ENCODE measurements around the gene GLIS1.

Gene GLIS1

GRCh38 chr1:53672243-53672642 is 66.7 kb downstream of the GLIS1 start:
- DNase-seq, result no peak

- DNase-seq, result no peak
Measured at GRCh38 chr1:53669621-53670191, 69.3 kb downstream of the GLIS1 start.

- DNase-seq, result no peak
Measured at GRCh38 chr1:53666566-53666965, 72.4 kb downstream of the GLIS1 start.

- no peak for DNase-seq
Measured at GRCh38 chr1:53665996-53666395, 73.0 kb downstream of the GLIS1 start.

- DNase-seq, result no peak
Measured at GRCh38 chr1:53663529-53664300, 75.2 kb downstream of the GLIS1 start.

- no peak for DNase-seq
Measured at GRCh38 chr1:53662951-53663350, 76.0 kb downstream of the GLIS1 start.

GRCh38 chr1:53662169-53662568 is 76.8 kb downstream of the GLIS1 start:
- DNase-seq, result no peak

- no peak for DNase-seq
Measured at GRCh38 chr1:53661496-53661895, 77.5 kb downstream of the GLIS1 start.

- DNase-seq, result no peak
Measured at GRCh38 chr1:53660666-53661065, 78.3 kb downstream of the GLIS1 start.

- no peak for DNase-seq
Measured at GRCh38 chr1:53659436-53659835, 79.5 kb downstream of the GLIS1 start.

GRCh38 chr1:53658489-53659230 is 80.3 kb downstream of the GLIS1 start:
- no peak for DNase-seq

- DNase-seq, result no peak
Measured at GRCh38 chr1:53657891-53658396, 81.0 kb downstream of the GLIS1 start.

- DNase-seq, result no peak
Measured at GRCh38 chr1:53657531-53657805, 81.5 kb downstream of the GLIS1 start.

GRCh38 chr1:53656747-53657530 is 82.0 kb downstream of the GLIS1 start:
- no peak for DNase-seq

GRCh38 chr1:53655931-53656746 is 82.8 kb downstream of the GLIS1 start:
- no peak for DNase-seq

GRCh38 chr1:53654216-53655210 is 84.5 kb downstream of the GLIS1 start:
- no peak for DNase-seq

GRCh38 chr1:53653631-53654030 is 85.3 kb downstream of the GLIS1 start:
- no peak for DNase-seq

GRCh38 chr1:53653200-53653575 is 85.8 kb downstream of the GLIS1 start:
- no peak for DNase-seq

- no peak for DNase-seq
Measured at GRCh38 chr1:53652441-53653199, 86.3 kb downstream of the GLIS1 start.

GRCh38 chr1:53651356-53651755 is 87.6 kb downstream of the GLIS1 start:
- DNase-seq, result no peak

Measured in stimulated activated naive CD4-positive, alpha-beta T cell treated with Interleukin-2 at 50 U/mL for 16 hours (primary cell).